Adrenal gland (tissue), 12 donors: ENCODE results near the gene CPLANE2. TPM values are rescaled to one million over a fixed set of nuclear protein-coding genes. Genes with fewer than 3 reads are reported as not detected.

Experiments
- DNase-seq, 7 donors: peaks; one replicate each; pipeline ENCODE4 v3.0.0-alpha.2; 2019 to 2020
- H3K27ac ChIP-seq, 5 donors: fragments of 200-600 bp; sonication (generic) in 4 of 5; 1 replicate in 3 of 5; 2 replicates in 2 of 5; pipeline versions ENCODE4 v1.5.1 to v1.8.0; 2016 to 2020; ENCODE audit warnings: mild to moderate bottlenecking in 1 of 5
- H3K27me3 ChIP-seq: fragments of 200-600 bp; 2 replicates; pipeline ENCODE4 v1.8.0; 2021
- H3K36me3 ChIP-seq, 2 donors: fragments of 200-600 bp; replicated peaks in 1 of 2; 1 replicate in 1 of 2; 2 replicates in 1 of 2; pipeline versions ENCODE4 v1.5.1 to v1.8.0; 2018 to 2022
- H3K4me1 ChIP-seq, 2 donors: fragments of 200-600 bp; replicated peaks in 1 of 2; 1 replicate in 1 of 2; 2 replicates in 1 of 2; pipeline versions ENCODE4 v1.5.1 to v1.8.0; 2018 to 2021
- H3K4me3 ChIP-seq, 4 donors: fragments of 200-600 bp; sonication (generic) in 3 of 4; one replicate each; pipeline ENCODE4 v1.5.1; 2016 to 2018
- H3K9me3 ChIP-seq, 3 donors: fragments of 200-600 bp; sonication (generic) in 1 of 3; replicated peaks in 1 of 3; 1 replicate in 2 of 3; 2 replicates in 1 of 3; pipeline versions ENCODE4 v1.5.1 to v1.8.0; 2016 to 2021
- POLR2A ChIP-seq, 2 donors: fragments of 450-650 bp; IDR thresholded peaks; one replicate each; pipeline ENCODE4 v1.6.1; 2017; ENCODE audit warnings: antibody characterized with exemption in 2 of 2, mild to moderate bottlenecking in 2 of 2, moderate library complexity in 1 of 2
- WGBS, 4 donors: extraction: QIAGEN DNeasy Blood & Tissue Kit in 2 of 4; methylation state at CpG; one replicate each; pipeline versions ENCODE4 v1.1.5 to v1.1.7; 2013 to 2017; 5-methylcytosine and 5-hydroxymethylcytosine counted together
- intact Hi-C, 2 donors: fragments of 100-400 bp; cut with DNase I; formaldehyde crosslinking; loops; one replicate each; pipeline versions ENCODE4 v1.14.1 to v1.15.0; 2022 to 2023
- polyA plus RNA-seq, 3 donors: library from polyadenylated mRNA; stranded (reverse); fragments of 200-250 nt in 2 of 3; fragments of 350-450 nt in 1 of 3; fragmentation: Illumina TruSeq in 1 of 3; extraction: RNeasy Lipid Tissue Mini Kit (QIAGEN cat#74804) in 1 of 3; gene quantifications; one replicate each; pipeline ENCODE4 v1.2.3, GENCODE V29; 2013 to 2014
- total RNA-seq, 9 donors: library from RNA; depleted of rRNA in 4 of 9; stranded (reverse); fragments of >200 nt in 4 of 9; fragments of 120-200 nt in 1 of 9; fragmentation: NEBNext Ultra II Directional in 1 of 9; extraction: Animal tissue kit (Norgen Biotek cat#: 25700) in 1 of 9; gene quantifications; one replicate each; pipeline versions ENCODE4 v1.1.0 to v1.2.4, GENCODE V29; 2013 to 2023
- TF ChIP-seq, protein P1 (sequence below), 6 experiments: fragments of 450-650 bp in 4 of 6; fragments of 200-600 bp in 2 of 6; sonication (generic) in 1 of 6; IDR thresholded peaks; 1 replicate in 5 of 6; 2 replicates in 1 of 6; pipeline versions ENCODE4 v1.5.1 to v1.8.0; 2016 to 2021; ENCODE audit warnings: antibody characterized with exemption in 6 of 6, mild to moderate bottlenecking in 2 of 6, moderate library complexity in 1 of 6
- donor health status: healthy with polysubstance abuse.
- donor health status: Bipolar disorder and iron deficiency.
- donor health status: DM: yes; HTN: yes; CAD: no.
- donor health status: DM: no; HTN: no; CAD: no.
- donor health status: DM: no; HTN: no; CAD: no.
- donor health status: DM: yes; HTN: yes; CAD: no.

The CPLANE2 gene
- total and polyA plus RNA-seq, 12 donors, result 2.8 to 21.3 (median 11.5) TPM

GRCh38 chr1:16189003-16189402 lies 48.0 kb downstream of the CPLANE2 start:
- Histone ChIP-seq H3K27me3 (no peaks in the 10 kb centered on the region), H3K4me3 (no peak overlapping the region), H3K36me3 (no peaks in the 10 kb centered on the region), H3K27ac (peak overlapping the region in 1 of 5 donors; percentile 46), H3K4me1 (peaks cover 4 to 8% of the 10 kb centered on the region in 2 donors), H3K9me3 (no peaks in the 10 kb centered on the region)
- intact Hi-C loops, result loop anchor here in 1 of 2 donors (10.0 kb wide), 1 partner anchor 174 kb away; the partner anchor contains the start of gene HSPB7
- DNase-seq, result no peak
- TF ChIP-seq, protein P1, sequence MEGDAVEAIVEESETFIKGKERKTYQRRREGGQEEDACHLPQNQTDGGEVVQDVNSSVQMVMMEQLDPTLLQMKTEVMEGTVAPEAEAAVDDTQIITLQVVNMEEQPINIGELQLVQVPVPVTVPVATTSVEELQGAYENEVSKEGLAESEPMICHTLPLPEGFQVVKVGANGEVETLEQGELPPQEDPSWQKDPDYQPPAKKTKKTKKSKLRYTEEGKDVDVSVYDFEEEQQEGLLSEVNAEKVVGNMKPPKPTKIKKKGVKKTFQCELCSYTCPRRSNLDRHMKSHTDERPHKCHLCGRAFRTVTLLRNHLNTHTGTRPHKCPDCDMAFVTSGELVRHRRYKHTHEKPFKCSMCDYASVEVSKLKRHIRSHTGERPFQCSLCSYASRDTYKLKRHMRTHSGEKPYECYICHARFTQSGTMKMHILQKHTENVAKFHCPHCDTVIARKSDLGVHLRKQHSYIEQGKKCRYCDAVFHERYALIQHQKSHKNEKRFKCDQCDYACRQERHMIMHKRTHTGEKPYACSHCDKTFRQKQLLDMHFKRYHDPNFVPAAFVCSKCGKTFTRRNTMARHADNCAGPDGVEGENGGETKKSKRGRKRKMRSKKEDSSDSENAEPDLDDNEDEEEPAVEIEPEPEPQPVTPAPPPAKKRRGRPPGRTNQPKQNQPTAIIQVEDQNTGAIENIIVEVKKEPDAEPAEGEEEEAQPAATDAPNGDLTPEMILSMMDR (IDR thresholded peaks at IDR 0.05), result no peak
- TF ChIP-seq POLR2A (IDR thresholded peaks at IDR 0.05), result no peak
- WGBS, 4 donors, result 46 to 62% (median 54%) methylated on average over 6 of the region's 6 CpGs

GRCh38 chr1:16187748-16188401 lies 49.1 kb downstream of the CPLANE2 start:
- peak; percentile 62 to 88 (median 77) for DNase-seq
- no peak overlapping the region for H3K4me3 ChIP-seq
- intact Hi-C loops, result loop anchor here (1.0 to 10.0 kb wide), 3 partner anchors 105 to 173 kb away; partner anchors contain the start of gene HSPB7 (in 1 of the 2)
- peak overlapping the region in 1 of 5 donors; percentile 46 for H3K27ac ChIP-seq
- 16 to 47% (median 22%) methylated on average over 5 to 15 of the region's 15 CpGs for WGBS, 4 donors
- no peaks in the 10 kb centered on the region for H3K27me3 ChIP-seq
- no peaks in the 10 kb centered on the region for H3K36me3 ChIP-seq
- no peaks in the 10 kb centered on the region for H3K9me3 ChIP-seq
- no peak for TF ChIP-seq POLR2A (IDR thresholded peaks at IDR 0.05)
- TF ChIP-seq, protein P1 (IDR thresholded peaks at IDR 0.05), result peak; percentile 90 to 99 (median 98)
- H3K4me1 ChIP-seq, result peaks cover 4 to 8% of the 10 kb centered on the region in 2 donors

- intact Hi-C loops, result loop anchor here (1.0 to 10.0 kb wide), 3 partner anchors 104 to 172 kb away; partner anchors contain the start of gene HSPB7 (in 1 of the 2)
- Histone ChIP-seq H3K27ac (no peak overlapping the region), H3K36me3 (no peaks in the 10 kb centered on the region), H3K4me1 (peaks cover 11 to 16% of the 10 kb centered on the region in 2 donors), H3K4me3 (no peak overlapping the region), H3K9me3 (no peaks in the 10 kb centered on the region), H3K27me3 (no peaks in the 10 kb centered on the region)
- 85 to 88% (median 87%) methylated on average over 9 of the region's 9 CpGs for WGBS, 4 donors
- no peak for DNase-seq
- TF ChIP-seq, protein P1 (IDR thresholded peaks at IDR 0.05), result no peak
- TF ChIP-seq POLR2A (IDR thresholded peaks at IDR 0.05), result no peak
Observed at GRCh38 chr1:16186655-16187235, 50.2 kb downstream of the CPLANE2 start.

GRCh38 chr1:16184557-16185303 lies 52.3 kb downstream of the CPLANE2 start:
- DNase-seq, result no peak
- Histone ChIP-seq H3K9me3 (no peaks in the 10 kb centered on the region), H3K4me1 (peaks cover 17 to 18% of the 10 kb centered on the region in 2 donors), H3K27ac (no peak overlapping the region), H3K4me3 (no peak overlapping the region), H3K27me3 (no peaks in the 10 kb centered on the region), H3K36me3 (no peaks in the 10 kb centered on the region)
- TF ChIP-seq POLR2A (IDR thresholded peaks at IDR 0.05), result no peak
- TF ChIP-seq, protein P1 (IDR thresholded peaks at IDR 0.05), result no peak
- intact Hi-C loops, result loop anchor here in 1 of 2 donors (10.0 kb wide), 1 partner anchor 170 kb away; the partner anchor contains the start of gene HSPB7
- WGBS, 4 donors, result 91 to 94% (median 93%) methylated on average over 3 to 10 of the region's 10 CpGs
